HG03575 (cell line): ENCODE data around the gene EIF2B2.

Experiments
- ATAC-seq: cut with Tn5 transposase; IDR thresholded peaks from one replicate; pipeline ENCODE4 v1.9.1; 2021; ENCODE audit not compliant: unreplicated experiment, insufficient number of reproducible peaks, low FRiP score; ENCODE audit errors: extremely low read depth

The EIF2B2 gene

GRCh38 chr14:74973003-74973653, 29.6 kb upstream of the EIF2B2 start:
- ATAC-seq, result no peak

- ATAC-seq, result no peak
Observed at GRCh38 chr14:74973905-74974363, 28.8 kb upstream of the EIF2B2 start.

- ATAC-seq, result no peak
Observed at GRCh38 chr14:74974364-74975058, 28.2 kb upstream of the EIF2B2 start.

- no peak for ATAC-seq
Observed at GRCh38 chr14:74975059-74975810, 27.5 kb upstream of the EIF2B2 start.

GRCh38 chr14:74976264-74977113, 26.2 kb upstream of the EIF2B2 start:
- ATAC-seq, result no peak

GRCh38 chr14:74977164-74977900, 25.4 kb upstream of the EIF2B2 start:
- no peak for ATAC-seq

- ATAC-seq, result no peak
Observed at GRCh38 chr14:74977901-74978385, 24.8 kb upstream of the EIF2B2 start.

- no peak for ATAC-seq
Observed at GRCh38 chr14:74978416-74978947, 24.2 kb upstream of the EIF2B2 start.

GRCh38 chr14:74979029-74979428, 23.7 kb upstream of the EIF2B2 start:
- no peak for ATAC-seq

GRCh38 chr14:74979442-74980397, 23.0 kb upstream of the EIF2B2 start:
- ATAC-seq, result no peak

GRCh38 chr14:74980398-74980730, 22.4 kb upstream of the EIF2B2 start:
- no peak for ATAC-seq

GRCh38 chr14:74980731-74981461, 21.8 kb upstream of the EIF2B2 start:
- no peak for ATAC-seq

- no peak for ATAC-seq
Observed at GRCh38 chr14:74981462-74981782, 21.3 kb upstream of the EIF2B2 start.

- no peak for ATAC-seq
Observed at GRCh38 chr14:74981833-74982232, 20.9 kb upstream of the EIF2B2 start.

- no peak for ATAC-seq
Observed at GRCh38 chr14:74982661-74983060, 20.1 kb upstream of the EIF2B2 start.

- no peak for ATAC-seq
Observed at GRCh38 chr14:74983343-74983742, 19.4 kb upstream of the EIF2B2 start.
